K562 (cell line): Measurements from ENCODE around the gene GGCT. TPM values are rescaled to one million over a fixed set of nuclear protein-coding genes. Genes with fewer than 3 reads are reported as not detected.

Experiments
- CCAR2 ChIP-seq: fragments of 200-400 bp; formaldehyde crosslinking; IDR thresholded peaks from 2 replicates; pipeline ENCODE4 v1.6.1; 2017; ENCODE audit warnings: mild to moderate bottlenecking, low read depth, low read length
- CHD4 ChIP-seq: fragments of 200-600 bp; sonication (generic); IDR thresholded peaks from 3 replicates; pipeline ENCODE4 v1.6.1; 2012; ENCODE audit warnings: low read depth, mild to moderate bottlenecking, mixed read lengths, low read length, inconsistent platforms; ENCODE audit not compliant: insufficient read depth, insufficient replicate concordance, poor library complexity, severe bottlenecking
- COPS2 ChIP-seq: fragments of 450-650 bp; conservative IDR thresholded peaks from 2 replicates; pipeline ENCODE4 v1.6.1; 2016; ENCODE audit warnings: mild to moderate bottlenecking, moderate library complexity
- CSDE1 ChIP-seq, 2 experiments: fragments of 450-650 bp; IDR thresholded peaks; 2 replicates each; pipeline ENCODE4 v1.6.1; 2016; ENCODE audit warnings: mild to moderate bottlenecking in 1 of 2
- EP400 ChIP-seq: fragments of 450-650 bp; IDR thresholded peaks from 2 replicates; pipeline ENCODE4 v1.6.1; 2017; ENCODE audit warnings: antibody characterized with exemption, mild to moderate bottlenecking, moderate library complexity
- ERF ChIP-seq: fragments of 450-650 bp; formaldehyde crosslinking; IDR thresholded peaks from 2 replicates; pipeline ENCODE4 v1.4.0; 2020; ENCODE audit warnings: mild to moderate bottlenecking, mixed read lengths
- ESRRA ChIP-seq: fragments of 450-650 bp; IDR thresholded peaks from 2 replicates; pipeline ENCODE4 v1.6.1; 2014; ENCODE audit warnings: low read depth, mild to moderate bottlenecking, moderate library complexity, borderline replicate concordance
- ETS2 ChIP-seq: IDR thresholded peaks from 2 replicates; pipeline ENCODE4 v1.6.1; 2016; ENCODE audit warnings: borderline replicate concordance, missing genetic modification characterization, mild to moderate bottlenecking, moderate library complexity, missing compliant biosample characterization; ENCODE audit not compliant: poor library complexity, severe bottlenecking
- FUS ChIP-seq: fragments of 200-400 bp; formaldehyde crosslinking; optimal IDR thresholded peaks from 2 replicates; pipeline ENCODE3; 2017; ENCODE audit warnings: low read depth, low read length
- GTF2A2 ChIP-seq: IDR thresholded peaks from 2 replicates; pipeline ENCODE4 v1.6.1; 2016; ENCODE audit warnings: mild to moderate bottlenecking, missing genetic modification characterization, missing compliant biosample characterization
- HEY1 ChIP-seq: fragments of 250-450 bp; sonication (Bioruptor Pico); IDR thresholded peaks from 2 replicates; pipeline ENCODE4 v1.5.0; 2020; ENCODE audit warnings: mild to moderate bottlenecking, moderate library complexity, borderline replicate concordance
- HMG20A ChIP-seq: fragments of 450-650 bp; formaldehyde crosslinking; conservative IDR thresholded peaks from 2 replicates; pipeline ENCODE4 v1.4.0; 2020; ENCODE audit warnings: mild to moderate bottlenecking, mixed read lengths
- JUNB ChIP-seq: fragments of 450-650 bp; formaldehyde crosslinking; conservative IDR thresholded peaks from 2 replicates; pipeline ENCODE4 v1.4.0; 2020; ENCODE audit warnings: mild to moderate bottlenecking
- MAZ ChIP-seq, 2 experiments: fragments of 450-650 bp in 1 of 2; sonication (generic) in 1 of 2; formaldehyde crosslinking; IDR thresholded peaks in 1 of 2; conservative IDR thresholded peaks in 1 of 2; 2 replicates each; pipeline versions ENCODE4 v1.4.0 to v1.5.0; 2020; ENCODE audit warnings: mild to moderate bottlenecking in 1 of 2, missing genetic modification reagents in 1 of 2
- MIER1 ChIP-seq: fragments of 450-650 bp; IDR thresholded peaks from 2 replicates; pipeline ENCODE4 v1.6.1; 2016; ENCODE audit warnings: antibody characterized with exemption, mild to moderate bottlenecking, low read depth
- MYC ChIP-seq, 2 experiments: fragments of 250-450 bp in 1 of 2; sonication (Bioruptor Pico) in 1 of 2; IDR thresholded peaks; 2 replicates each; pipeline versions ENCODE4 v1.5.1 to v1.6.1; 2012 to 2021; ENCODE audit warnings: low read depth in 2 of 2, borderline replicate concordance in 1 of 2, improper control_type of control experiment in 1 of 2, low read length in 1 of 2, mild to moderate bottlenecking in 1 of 2, moderate library complexity in 1 of 2
- NONO ChIP-seq, 2 experiments: fragments of 200-400 bp in 1 of 2; fragments of 450-650 bp in 1 of 2; formaldehyde crosslinking in 1 of 2; IDR thresholded peaks; 2 replicates each; pipeline ENCODE4 v1.6.1; 2017; ENCODE audit warnings: low read depth in 2 of 2, mild to moderate bottlenecking in 2 of 2, moderate library complexity in 2 of 2, low read length in 1 of 2
- SAP30 ChIP-seq: fragments of 200-600 bp; sonication (generic); IDR thresholded peaks from 2 replicates; pipeline ENCODE4 v1.6.1; 2012; ENCODE audit warnings: borderline replicate concordance, low read depth, mild to moderate bottlenecking, moderate library complexity, low read length, control low read depth, inconsistent platforms; ENCODE audit not compliant: insufficient read depth, poor library complexity, severe bottlenecking
- SMARCB1 ChIP-seq: IDR thresholded peaks from 2 replicates; pipeline ENCODE4 v1.6.1; 2011; ENCODE audit warnings: improper control_type of control experiment, low read depth; ENCODE audit not compliant: insufficient read length
- TBP ChIP-seq: optimal IDR thresholded peaks from 2 replicates; pipeline ENCODE3; 2011; ENCODE audit warnings: low read depth, low read length, improper control_type of control experiment
- ZFX ChIP-seq: sonication (generic); formaldehyde crosslinking; IDR thresholded peaks from 2 replicates; pipeline ENCODE4 v1.8.0; 2022; ENCODE audit warnings: mild to moderate bottlenecking, missing genetic modification reagents, moderate library complexity
- ZNF347 ChIP-seq: fragments of 450-650 bp; formaldehyde crosslinking; IDR thresholded peaks from 2 replicates; pipeline ENCODE4 v1.4.0; 2020; ENCODE audit warnings: low read depth, mild to moderate bottlenecking, moderate library complexity
- ZNF639 ChIP-seq, 2 experiments: fragments of 200-800 bp in 1 of 2; sonication (Bioruptor generic) in 1 of 2; sonication (generic) in 1 of 2; formaldehyde crosslinking in 1 of 2; IDR thresholded peaks in 1 of 2; conservative IDR thresholded peaks in 1 of 2; 2 replicates each; pipeline versions ENCODE4 v1.5.0 to v1.6.1; 2016 to 2020; ENCODE audit warnings: missing compliant biosample characterization in 1 of 2, missing genetic modification characterization in 1 of 2, missing genetic modification reagents in 1 of 2
- ZNF668 ChIP-seq: fragments of 250-450 bp; sonication (Bioruptor Pico); IDR thresholded peaks from 2 replicates; pipeline ENCODE4 v1.8.0; 2022; ENCODE audit warnings: mild to moderate bottlenecking, inconsistent platforms
- ZSCAN29 ChIP-seq: fragments of 450-650 bp; IDR thresholded peaks from 2 replicates; pipeline ENCODE4 v1.6.1; 2017
- polyA plus RNA-seq, 8 experiments: library from polyadenylated mRNA; depleted of rRNA in 4 of 8; stranded (reverse) in 5 of 8; unstranded in 3 of 8; fragments of >200 nt; fragmentation: Nextera tagmentation in 2 of 8; fragmentation: Illumina TruSeq in 1 of 8; extraction: Ambion mirVana in 2 of 8; extraction: Trizol in 1 of 8; gene quantifications; 2 replicates each; pipeline versions ENCODE4 v1.2.1 to v1.2.3, GENCODE V29; 2011 to 2014; ENCODE audit warnings: inconsistent platforms in 1 of 8, missing spikeins in 1 of 8
- total RNA-seq, 7 experiments: library from RNA; depleted of rRNA in 6 of 7; stranded (reverse); fragments of >200 nt in 6 of 7; fragmentation: Illumina TruSeq in 2 of 7; extraction: Trizol in 2 of 7; gene quantifications; 2 replicates each; pipeline versions ENCODE4 v1.2.1 to v1.2.3, GENCODE V29; 2011 to 2021; ENCODE audit warnings: low replicate concordance in 1 of 7
- TF ChIP-seq, protein P1 (sequence below): fragments of 450-650 bp; IDR thresholded peaks from one replicate; pipeline ENCODE4 v1.6.1; 2018; ENCODE audit warnings: mild to moderate bottlenecking, moderate library complexity; ENCODE audit not compliant: partially characterized antibody

GGCT gene
- total and polyA plus RNA-seq, 9 of the 15 experiments (the other 6 are each of a cell fraction or from before 2014, with no cell fraction given) = 79.0 to 349 (median 136) TPM

GRCh38 chr7:30470163-30470770 lies 34.4 kb downstream of the GGCT start (continued):
- no peak for TF ChIP-seq NONO (IDR thresholded peaks at IDR 0.05; ENCODE audit: low read depth in 2 of 2, low read length in 1 of 2)
- no peak for TF ChIP-seq ZNF347 (CRISPR knock-in tag)
- TF ChIP-seq, protein P1, sequence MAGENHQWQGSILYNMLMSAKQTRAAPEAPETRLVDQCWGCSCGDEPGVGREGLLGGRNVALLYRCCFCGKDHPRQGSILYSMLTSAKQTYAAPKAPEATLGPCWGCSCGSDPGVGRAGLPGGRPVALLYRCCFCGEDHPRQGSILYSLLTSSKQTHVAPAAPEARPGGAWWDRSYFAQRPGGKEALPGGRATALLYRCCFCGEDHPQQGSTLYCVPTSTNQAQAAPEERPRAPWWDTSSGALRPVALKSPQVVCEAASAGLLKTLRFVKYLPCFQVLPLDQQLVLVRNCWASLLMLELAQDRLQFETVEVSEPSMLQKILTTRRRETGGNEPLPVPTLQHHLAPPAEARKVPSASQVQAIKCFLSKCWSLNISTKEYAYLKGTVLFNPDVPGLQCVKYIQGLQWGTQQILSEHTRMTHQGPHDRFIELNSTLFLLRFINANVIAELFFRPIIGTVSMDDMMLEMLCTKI = no peak
- no peak for TF ChIP-seq COPS2
- no peak for TF ChIP-seq MIER1
- peak; percentile 43; the same call in 1 of the 2 replicates for TF ChIP-seq MYC (IDR thresholded peaks at IDR 0.05; ENCODE audit: low read depth, low read length)
- TF ChIP-seq MYC (CRISPR knock-in tag; IDR thresholded peaks at IDR 0.05; ENCODE audit: borderline replicate concordance, low read depth) = no peak
- TF ChIP-seq FUS = no peak
- TF ChIP-seq HEY1 (CRISPR knock-in tag) = no peak
- no peak for TF ChIP-seq ZSCAN29
- TF ChIP-seq ETS2 (tag) = no peak
- TF ChIP-seq CHD4 = no peak
- peak; percentile 80 for TF ChIP-seq ESRRA
- TF ChIP-seq HMG20A (CRISPR knock-in tag) = no peak
- TF ChIP-seq SAP30 = no peak
- no peak for TF ChIP-seq CCAR2
- TF ChIP-seq ZNF668 (CRISPR knock-in tag) = no peak
- TF ChIP-seq CSDE1 (IDR thresholded peaks at IDR 0.05) = no peak
- TF ChIP-seq EP400 = no peak
- TF ChIP-seq GTF2A2 (tag) = no peak
- TF ChIP-seq JUNB (CRISPR knock-in tag) = peak; percentile 63; the same call in 1 of the 2 replicates
- TF ChIP-seq ERF (CRISPR knock-in tag) = no peak
- TF ChIP-seq SMARCB1 = no peak
- TF ChIP-seq ZFX (CRISPR knock-in tag) = no peak
- TF ChIP-seq MAZ (CRISPR knock-in tag; conservative IDR thresholded peaks at IDR 0.05 in 1 of 2, IDR thresholded peaks at IDR 0.05 in 1 of 2) = peak in 1 of 2 experiments; percentile 45; a peak in 2 of 4 replicates
- peak in 1 of 2 experiments; percentile 74; a peak in 2 of 4 replicates for TF ChIP-seq ZNF639 (CRISPR knock-in tag; conservative IDR thresholded peaks at IDR 0.05 in 1 of 2, IDR thresholded peaks at IDR 0.05 in 1 of 2)
- no peak for TF ChIP-seq TBP
